SK-N-SH treated with all-trans-retinoic acid at 6 μM for 48 hours (cell line): ENCODE results near the gene DYNLRB1.

ENCODE experiments used
- ATAC-seq: fragments of 200-7000 bp; cut with Tn5 transposase; 3 replicates; pipeline ENCODE4 v1.9.1; 2020; ENCODE audit warnings: mild to moderate bottlenecking, moderate library complexity
- ARNTL ChIP-seq: fragments of 450-650 bp; formaldehyde crosslinking; IDR thresholded peaks from 2 replicates; pipeline ENCODE4 v1.5.0; 2020; ENCODE audit warnings: low read depth, mild to moderate bottlenecking, moderate library complexity, borderline replicate concordance
- BACH2 ChIP-seq: fragments of 250-450 bp; sonication (Bioruptor Pico); IDR thresholded peaks from 2 replicates; pipeline ENCODE4 v1.9.0; 2021; ENCODE audit warnings: mild to moderate bottlenecking, borderline replicate concordance
- CREB5 ChIP-seq: fragments of 250-450 bp; sonication (Bioruptor Pico); IDR thresholded peaks from 2 replicates; pipeline ENCODE4 v1.5.1; 2020; ENCODE audit warnings: low read depth, mild to moderate bottlenecking, moderate library complexity
- CSRNP3 ChIP-seq: fragments of 250-450 bp; sonication (Bioruptor Pico); IDR thresholded peaks from 2 replicates; pipeline ENCODE4 v1.5.1; 2021; ENCODE audit warnings: mild to moderate bottlenecking, moderate library complexity
- ESRRG ChIP-seq: fragments of 250-450 bp; sonication (Bioruptor Pico); IDR thresholded peaks from 2 replicates; pipeline ENCODE4 v1.6.1; 2021; ENCODE audit warnings: mild to moderate bottlenecking
- GLIS3 ChIP-seq: fragments of 250-450 bp; sonication (Bioruptor Pico); IDR thresholded peaks from 2 replicates; pipeline ENCODE4 v1.5.0; 2020; ENCODE audit warnings: mild to moderate bottlenecking, moderate library complexity
- ISL1 ChIP-seq: fragments of 250-450 bp; sonication (Bioruptor Pico); IDR thresholded peaks from 2 replicates; pipeline ENCODE4 v2.1.2; 2022; ENCODE audit warnings: mild to moderate bottlenecking, moderate library complexity
- OSR1 ChIP-seq: fragments of 250-450 bp; sonication (Bioruptor Pico); IDR thresholded peaks from 2 replicates; pipeline ENCODE4 v1.8.0; 2022; ENCODE audit warnings: moderate library complexity, mild to moderate bottlenecking, inconsistent platforms
- PATZ1 ChIP-seq: fragments of 250-450 bp; sonication (Bioruptor Pico); IDR thresholded peaks from 2 replicates; pipeline ENCODE4 v1.8.0; 2020; ENCODE audit warnings: mild to moderate bottlenecking, moderate library complexity, borderline replicate concordance
- POU6F1 ChIP-seq: fragments of 250-450 bp; sonication (Bioruptor Pico); IDR thresholded peaks from 2 replicates; pipeline ENCODE4 v1.8.0; 2021; ENCODE audit warnings: low read depth, mild to moderate bottlenecking, moderate library complexity, borderline replicate concordance
- PPARA ChIP-seq: fragments of 250-450 bp; sonication (Bioruptor Pico); IDR thresholded peaks from 2 replicates; pipeline ENCODE4 v1.5.0; 2020; ENCODE audit warnings: mild to moderate bottlenecking, borderline replicate concordance
- RARB ChIP-seq: fragments of 250-450 bp; sonication (Bioruptor Pico); IDR thresholded peaks from 2 replicates; pipeline ENCODE4 v1.8.0; 2021; ENCODE audit warnings: mild to moderate bottlenecking, moderate library complexity
- SNAI2 ChIP-seq: fragments of 250-450 bp; sonication (Bioruptor Pico); IDR thresholded peaks from 2 replicates; pipeline ENCODE4 v1.5.0; 2020; ENCODE audit warnings: mild to moderate bottlenecking, moderate library complexity
- TCF4 ChIP-seq: fragments of 250-450 bp; sonication (Bioruptor Pico); IDR thresholded peaks from 2 replicates; pipeline ENCODE4 v1.8.0; 2021; ENCODE audit warnings: mild to moderate bottlenecking, moderate library complexity, borderline replicate concordance
- TOX ChIP-seq: fragments of 250-450 bp; sonication (Bioruptor Pico); IDR thresholded peaks from 2 replicates; pipeline ENCODE4 v1.8.0; 2021; ENCODE audit warnings: mild to moderate bottlenecking, moderate library complexity, borderline replicate concordance
- TSHZ2 ChIP-seq: fragments of 250-450 bp; sonication (Bioruptor Pico); IDR thresholded peaks from 2 replicates; pipeline ENCODE4 v1.5.0; 2020; ENCODE audit warnings: mild to moderate bottlenecking, moderate library complexity
- ZC3H10 ChIP-seq: fragments of 250-450 bp; sonication (Bioruptor Pico); IDR thresholded peaks from 2 replicates; pipeline ENCODE4 v1.5.1; 2021; ENCODE audit warnings: mild to moderate bottlenecking, moderate library complexity
- ZFP3 ChIP-seq: fragments of 250-450 bp; sonication (Bioruptor Pico); IDR thresholded peaks from 2 replicates; pipeline ENCODE4 v1.5.0; 2020; ENCODE audit warnings: mild to moderate bottlenecking, moderate library complexity
- ZFP30 ChIP-seq: fragments of 450-650 bp; formaldehyde crosslinking; IDR thresholded peaks from 2 replicates; pipeline ENCODE4 v1.5.0; 2022; ENCODE audit warnings: mild to moderate bottlenecking, moderate library complexity
- ZNF565 ChIP-seq: fragments of 450-650 bp; formaldehyde crosslinking; conservative IDR thresholded peaks from 2 replicates; pipeline ENCODE4 v1.5.0; 2020; ENCODE audit warnings: low read depth, mild to moderate bottlenecking, moderate library complexity
- ZNF70 ChIP-seq: fragments of 450-650 bp; formaldehyde crosslinking; IDR thresholded peaks from 2 replicates; pipeline ENCODE4 v1.5.0; 2020; ENCODE audit warnings: mild to moderate bottlenecking, moderate library complexity
- ZNF8 ChIP-seq: fragments of 450-650 bp; formaldehyde crosslinking; IDR thresholded peaks from 2 replicates; pipeline ENCODE4 v1.5.0; 2020; ENCODE audit warnings: mild to moderate bottlenecking, moderate library complexity

DYNLRB1 gene

GRCh38 chr20:34578521-34578920 is 62.3 kb downstream of the DYNLRB1 start:
- TF ChIP-seq ZNF8 (CRISPR knock-in tag) (no peak), ZFP3 (no peak), ZNF565 (no peak), ARNTL (CRISPR knock-in tag) (no peak), ZC3H10 (CRISPR knock-in tag) (no peak)
- no peak for ATAC-seq

GRCh38 chr20:34579191-34579978 is 63.2 kb downstream of the DYNLRB1 start:
- peak; percentile 99 for ATAC-seq
- TF ChIP-seq TCF4 (CRISPR knock-in tag), result no peak
- TF ChIP-seq ARNTL (CRISPR knock-in tag), result no peak
- no peak for TF ChIP-seq ZFP3
- no peak for TF ChIP-seq PPARA (CRISPR knock-in tag)
- TF ChIP-seq PATZ1 (CRISPR knock-in tag), result peak; percentile 72; the same call in 1 of the 2 replicates
- TF ChIP-seq ESRRG (CRISPR knock-in tag), result no peak
- TF ChIP-seq ZC3H10 (CRISPR knock-in tag), result no peak
- no peak for TF ChIP-seq ZNF565
- TF ChIP-seq BACH2, result no peak
- TF ChIP-seq, all 23 proteins: peak for 1

- ATAC-seq, result no peak; the same call in 2 of the 3 replicates
- TF ChIP-seq SNAI2, result no peak
- no peak for TF ChIP-seq ARNTL (CRISPR knock-in tag)
- TF ChIP-seq ZNF70 (CRISPR knock-in tag), result no peak
- no peak for TF ChIP-seq POU6F1 (CRISPR knock-in tag)
- TF ChIP-seq TSHZ2 (CRISPR knock-in tag), result no peak
- TF ChIP-seq GLIS3, result no peak
- no peak for TF ChIP-seq ZNF565
- no peak for TF ChIP-seq ZC3H10 (CRISPR knock-in tag)
- no peak for TF ChIP-seq TOX
- no peak for TF ChIP-seq RARB (CRISPR knock-in tag)
- TF ChIP-seq TCF4 (CRISPR knock-in tag), result no peak
- TF ChIP-seq ZFP3, result no peak
- no peak for TF ChIP-seq PATZ1 (CRISPR knock-in tag)
- no peak for TF ChIP-seq CSRNP3 (CRISPR knock-in tag)
- no peak for TF ChIP-seq ZNF8 (CRISPR knock-in tag)
- no peak for TF ChIP-seq PPARA (CRISPR knock-in tag)
- TF ChIP-seq CREB5 (CRISPR knock-in tag), result no peak
- TF ChIP-seq ISL1, result no peak
- no peak for TF ChIP-seq ZFP30 (CRISPR knock-in tag)
- TF ChIP-seq OSR1 (CRISPR knock-in tag), result no peak
Observed at GRCh38 chr20:34579979-34580940, 64.0 kb downstream of the DYNLRB1 start.
